Thyroid gland (tissue), 4 donors: ENCODE data around the gene DNAH17. TPM values are rescaled to one million over a fixed set of nuclear protein-coding genes. Genes with fewer than 3 reads are reported as not detected.

Experiments used
- DNase-seq, 2 donors: peaks; one replicate each; pipeline ENCODE4 v3.0.0-alpha.2; 2019
- H3K27ac ChIP-seq, 3 donors: fragments of 200-600 bp; sonication (generic); 1 replicate in 2 of 3; 2 replicates in 1 of 3; pipeline ENCODE4 v1.5.1; 2016 to 2019; ENCODE audit warnings: mild to moderate bottlenecking in 1 of 3, moderate library complexity in 1 of 3
- H3K27me3 ChIP-seq: fragments of 200-600 bp; sonication (generic); one replicate; pipeline ENCODE4 v1.5.1; 2019
- H3K36me3 ChIP-seq, 2 donors: fragments of 200-600 bp; sonication (generic); one replicate each; pipeline ENCODE4 v1.5.1; 2016 to 2019
- H3K4me1 ChIP-seq, 2 donors: fragments of 200-600 bp; sonication (generic); one replicate each; pipeline ENCODE4 v1.5.1; 2017 to 2019
- H3K4me3 ChIP-seq, 3 donors: fragments of 200-600 bp; sonication (generic); replicated peaks in 1 of 3; 1 replicate in 2 of 3; 2 replicates in 1 of 3; pipeline ENCODE4 v1.5.1; 2016; ENCODE audit warnings: mild to moderate bottlenecking in 1 of 3
- H3K9me3 ChIP-seq: fragments of 200-600 bp; sonication (generic); one replicate; pipeline ENCODE4 v1.5.1; 2017
- CTCF ChIP-seq, 6 experiments: fragments of 200-600 bp in 3 of 6; fragments of 450-650 bp in 3 of 6; sonication (generic) in 3 of 6; IDR thresholded peaks; one replicate each; pipeline ENCODE4 v1.5.1; 2016 to 2019; ENCODE audit warnings: antibody characterized with exemption in 6 of 6, mild to moderate bottlenecking in 2 of 6, inconsistent platforms in 1 of 6, moderate library complexity in 1 of 6
- POLR2A ChIP-seq, 2 donors: fragments of 450-650 bp; IDR thresholded peaks; one replicate each; pipeline ENCODE4 v1.6.1; 2017; ENCODE audit warnings: antibody characterized with exemption in 2 of 2, mild to moderate bottlenecking in 2 of 2, moderate library complexity in 1 of 2
- whole genome bisulfite sequencing, 2 donors: methylation state at CpG; one replicate each; pipeline ENCODE4 v1.1.5; 2017; 5-methylcytosine and 5-hydroxymethylcytosine counted together
- intact Hi-C: fragments of 100-400 bp; cut with DNase I; formaldehyde crosslinking; loops from one replicate; pipeline ENCODE4 v1.15.1; 2023
- small RNA-seq: library from RNA; depleted of rRNA; stranded (forward); fragments of <200 nt; gene quantifications from one replicate; pipeline ENCODE3, GENCODE V24; 2016
- total RNA-seq, 4 donors: library from RNA; depleted of rRNA; stranded (reverse); fragments of >200 nt; gene quantifications; one replicate each; pipeline ENCODE4 v1.2.3, GENCODE V29; 2016

The DNAH17 gene
- total RNA-seq, 4 donors from 2014 or later: 0.21 to 0.67 (median 0.32) TPM

GRCh38 chr17:78375401-78376151 is 201.6 kb downstream of the DNAH17 start:
- Histone ChIP-seq H3K9me3 (no peaks in the 10 kb centered on the region), H3K27ac (peak overlapping the region in 2 of 3 donors; percentile 59 to 70), H3K36me3 (no peaks in the 10 kb centered on the region), H3K4me3 (no peak overlapping the region), H3K27me3 (no peaks in the 10 kb centered on the region), H3K4me1 (peaks cover 13 to 43% of the 10 kb centered on the region in 2 donors)
- DNase-seq: peak; percentile 43 to 62
- TF ChIP-seq CTCF (IDR thresholded peaks at IDR 0.05) (no peak), POLR2A (IDR thresholded peaks at IDR 0.05) (no peak)
- intact Hi-C loops: no loop called here
- WGBS, 2 donors: 49 to 56% methylated on average over 9 of the region's 9 CpGs

DNA sequence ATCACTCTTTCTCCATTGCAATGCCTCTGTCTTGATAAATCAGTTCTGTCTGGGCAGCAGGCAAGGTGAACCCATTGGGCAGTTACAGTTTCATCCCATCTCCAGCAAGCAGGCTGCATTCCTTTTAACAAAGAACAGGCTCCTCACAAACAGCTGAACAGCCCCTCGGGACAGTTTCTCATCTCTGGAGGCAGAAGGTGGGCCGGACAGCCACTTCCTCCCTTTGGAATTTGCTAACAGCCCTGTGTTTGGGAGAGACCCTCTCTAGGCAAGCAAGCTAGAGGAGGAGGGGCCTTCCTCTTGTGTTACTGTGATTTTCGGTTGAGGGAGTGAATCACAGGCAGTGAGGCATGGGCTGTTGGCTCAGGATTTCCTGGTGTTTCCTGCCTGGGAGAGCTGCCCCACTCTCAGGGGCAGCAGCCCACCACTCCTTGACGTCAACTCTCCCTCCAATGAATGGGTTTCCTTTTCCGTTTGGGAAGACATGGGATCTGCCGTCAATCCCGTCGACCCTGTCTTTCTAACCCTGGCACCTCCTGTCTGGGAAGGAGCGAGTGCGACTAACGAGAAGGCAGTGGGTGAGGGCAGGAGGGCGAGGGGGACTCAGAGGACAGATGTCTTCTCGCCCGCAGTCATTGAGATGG is 202.4 kb downstream of the DNAH17 start:
- intact Hi-C loops: no loop called here
- H3K36me3 ChIP-seq: no peaks in the 10 kb centered on the region
- H3K4me3 ChIP-seq: no peak overlapping the region
- TF ChIP-seq CTCF (IDR thresholded peaks at IDR 0.05) (no peak), POLR2A (IDR thresholded peaks at IDR 0.05) (no peak)
- 38 to 53% methylated on average over 14 of the region's 14 CpGs for WGBS, 2 donors
- peaks cover 8 to 34% of the 10 kb centered on the region in 2 donors for H3K4me1 ChIP-seq
- DNase-seq: no peak
- H3K27ac ChIP-seq: peak overlapping the region in 2 of 3 donors; percentile 59 to 70
- H3K9me3 ChIP-seq: no peaks in the 10 kb centered on the region
- H3K27me3 ChIP-seq: no peaks in the 10 kb centered on the region

DNA sequence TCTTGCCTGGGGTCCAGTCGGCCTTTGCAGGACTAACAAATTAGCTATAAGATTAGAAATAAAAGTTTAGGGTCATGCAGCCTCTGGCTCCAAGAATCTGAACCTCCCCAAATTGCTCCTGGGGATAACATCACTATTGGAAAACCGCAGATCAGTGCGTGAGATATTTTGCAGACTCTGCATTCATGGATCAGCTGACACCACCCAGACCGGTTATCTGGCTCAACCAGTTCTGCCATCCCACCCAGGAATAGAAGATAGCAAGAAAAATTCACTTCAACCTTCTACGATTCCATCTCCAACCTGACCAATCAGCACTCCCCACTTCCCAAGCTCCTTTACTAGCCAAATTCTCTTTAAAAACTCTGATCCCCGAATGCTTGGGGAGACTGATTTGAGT is 203.0 kb downstream of the DNAH17 start:
- Histone ChIP-seq H3K9me3 (no peaks in the 10 kb centered on the region), H3K36me3 (no peaks in the 10 kb centered on the region), H3K27me3 (no peaks in the 10 kb centered on the region), H3K4me1 (peaks cover 2 to 29% of the 10 kb centered on the region in 2 donors), H3K27ac (peak overlapping the region in 1 of 3 donors; percentile 70), H3K4me3 (no peak overlapping the region)
- TF ChIP-seq CTCF (IDR thresholded peaks at IDR 0.05) (no peak), POLR2A (IDR thresholded peaks at IDR 0.05) (no peak)
- intact Hi-C loops: no loop called here
- whole genome bisulfite sequencing, 2 donors: 59 to 64% methylated on average over 6 of the region's 6 CpGs
- DNase-seq: no peak

Small RNA genes within 50 kb of the gene (small RNA-seq; reads per million reads assigned to genes)
- gene RF00415: not detected
- gene RN7SL454P: not detected

Other genes with a start within 250 kb of the DNAH17 start
- gene SOCS3, start 217.3 kb downstream of the DNAH17 start, total RNA-seq: 100 to 1,000 TPM in 1 of 4 donors, 10 to 100 TPM in 2, 1 to 10 TPM in 1; 9.2 to 110 (median 33.3) TPM
- gene PGS1, start 198.7 kb downstream of the DNAH17 start, total RNA-seq: 10 to 100 TPM; 41.2 to 87.2 (median 69.1) TPM
- 10 to 100 TPM; 69.0 to 94.5 (median 75.7) TPM for gene CYTH1, start 204.9 kb upstream of the DNAH17 start, total RNA-seq